Measurements from ENCODE around the gene SERPINA3. TPM values are rescaled to one million over a fixed set of nuclear protein-coding genes. Genes with fewer than 3 reads are reported as not detected.

SERPINA3 gene
- polyA plus RNA-seq, 1 donor (not counting 4 experiments of a cell fraction or from before 2014, with no cell fraction given), result 0.50 TPM

- no peaks in the 10 kb centered on the region for H3K9me3 ChIP-seq (ENCODE audit: control insufficient read depth, low read depth, low read length)
- H4K20me1 ChIP-seq (ENCODE audit: control insufficient read depth, extremely low read depth, insufficient read depth, low read length), result no peaks in the 10 kb centered on the region
- H3K36me3 ChIP-seq (ENCODE audit: control insufficient read depth in 2 of 2, extremely low read depth in 1 of 2, insufficient read depth in 2 of 2, low read length in 2 of 2), result no peaks in the 10 kb centered on the region
- no peaks in the 10 kb centered on the region for H3K4me1 ChIP-seq (ENCODE audit: control insufficient read depth, extremely low read depth, insufficient read depth, low read length)
- no peak overlapping the region for H2AFZ ChIP-seq (ENCODE audit: control insufficient read depth, low read length)
- no peaks in the 10 kb centered on the region for H3K9me1 ChIP-seq (ENCODE audit: control insufficient read depth, extremely low read depth, insufficient read depth, low read length)
- no peaks in the 10 kb centered on the region for H3K79me2 ChIP-seq (ENCODE audit: control insufficient read depth, insufficient read depth, low read length)
- H3K27ac ChIP-seq (ENCODE audit: control insufficient read depth, insufficient read depth, low read length), result no peak overlapping the region
- TF ChIP-seq EZH2 (IDR thresholded peaks at IDR 0.05; ENCODE audit: low read length), result no peak
- TF ChIP-seq CTCF (optimal IDR thresholded peaks at IDR 0.05 in 1 of 3, IDR thresholded peaks at IDR 0.05 in 1 of 3, conservative IDR thresholded peaks at IDR 0.05 in 1 of 3; ENCODE audit: extremely low read depth in 1 of 3, insufficient read depth in 2 of 3, low read length in 3 of 3), result no peak
- DNase-seq (ENCODE audit: low read depth, low spot score) (no peak), FAIRE-seq (no peak)
- dilution Hi-C loops (cut with MboI; ENCODE audit: extremely low pct_ligation_motif_present, low sequenced_read_pairs), result no loop called here
- H3K27me3 ChIP-seq (ENCODE audit: control insufficient read depth, extremely low read depth, insufficient read depth, low read length), result no peaks in the 10 kb centered on the region
- no peak overlapping the region for H3K4me2 ChIP-seq (ENCODE audit: control insufficient read depth, extremely low read depth, insufficient read depth, low read depth, low read length)
- H3K9ac ChIP-seq (ENCODE audit: control insufficient read depth, extremely low read depth, insufficient read depth, low read length), result no peak overlapping the region
- H3K4me3 ChIP-seq (ENCODE audit: control insufficient read depth in 2 of 3, extremely low read depth in 1 of 3, insufficient read depth in 2 of 3, low read depth in 1 of 3, low read length in 3 of 3), result no peak overlapping the region
Measured at GRCh38 chr14:94650444-94650775, 38.2 kb downstream of the SERPINA3 start.

- Histone ChIP-seq H3K9ac (ENCODE audit: control insufficient read depth, extremely low read depth, insufficient read depth, low read length) (no peak overlapping the region), H3K4me3 (ENCODE audit: control insufficient read depth in 2 of 3, extremely low read depth in 1 of 3, insufficient read depth in 2 of 3, low read depth in 1 of 3, low read length in 3 of 3) (no peak overlapping the region), H3K27me3 (ENCODE audit: control insufficient read depth, extremely low read depth, insufficient read depth, low read length) (no peaks in the 10 kb centered on the region), H3K4me2 (ENCODE audit: control insufficient read depth, extremely low read depth, insufficient read depth, low read depth, low read length) (no peak overlapping the region), H3K27ac (ENCODE audit: control insufficient read depth, insufficient read depth, low read length) (no peak overlapping the region), H4K20me1 (ENCODE audit: control insufficient read depth, extremely low read depth, insufficient read depth, low read length) (no peaks in the 10 kb centered on the region), H3K4me1 (ENCODE audit: control insufficient read depth, extremely low read depth, insufficient read depth, low read length) (no peaks in the 10 kb centered on the region), H2AFZ (ENCODE audit: control insufficient read depth, low read length) (no peak overlapping the region), H3K36me3 (ENCODE audit: control insufficient read depth in 2 of 2, extremely low read depth in 1 of 2, insufficient read depth in 2 of 2, low read length in 2 of 2) (no peaks in the 10 kb centered on the region), H3K9me3 (ENCODE audit: control insufficient read depth, low read depth, low read length) (no peaks in the 10 kb centered on the region), H3K9me1 (ENCODE audit: control insufficient read depth, extremely low read depth, insufficient read depth, low read length) (no peaks in the 10 kb centered on the region), H3K79me2 (ENCODE audit: control insufficient read depth, insufficient read depth, low read length) (no peaks in the 10 kb centered on the region)
- no peak for DNase-seq (ENCODE audit: low read depth, low spot score)
- FAIRE-seq, result no peak
- TF ChIP-seq EZH2 (IDR thresholded peaks at IDR 0.05; ENCODE audit: low read length), result no peak
- no peak for TF ChIP-seq CTCF (optimal IDR thresholded peaks at IDR 0.05 in 1 of 3, IDR thresholded peaks at IDR 0.05 in 1 of 3, conservative IDR thresholded peaks at IDR 0.05 in 1 of 3; ENCODE audit: extremely low read depth in 1 of 3, insufficient read depth in 2 of 3, low read length in 3 of 3)
- dilution Hi-C loops (cut with MboI; ENCODE audit: extremely low pct_ligation_motif_present, low sequenced_read_pairs), result no loop called here
Measured at GRCh38 chr14:94650806-94651805, 38.9 kb downstream of the SERPINA3 start.
